Measurements from ENCODE around the gene USP49.

DNA sequence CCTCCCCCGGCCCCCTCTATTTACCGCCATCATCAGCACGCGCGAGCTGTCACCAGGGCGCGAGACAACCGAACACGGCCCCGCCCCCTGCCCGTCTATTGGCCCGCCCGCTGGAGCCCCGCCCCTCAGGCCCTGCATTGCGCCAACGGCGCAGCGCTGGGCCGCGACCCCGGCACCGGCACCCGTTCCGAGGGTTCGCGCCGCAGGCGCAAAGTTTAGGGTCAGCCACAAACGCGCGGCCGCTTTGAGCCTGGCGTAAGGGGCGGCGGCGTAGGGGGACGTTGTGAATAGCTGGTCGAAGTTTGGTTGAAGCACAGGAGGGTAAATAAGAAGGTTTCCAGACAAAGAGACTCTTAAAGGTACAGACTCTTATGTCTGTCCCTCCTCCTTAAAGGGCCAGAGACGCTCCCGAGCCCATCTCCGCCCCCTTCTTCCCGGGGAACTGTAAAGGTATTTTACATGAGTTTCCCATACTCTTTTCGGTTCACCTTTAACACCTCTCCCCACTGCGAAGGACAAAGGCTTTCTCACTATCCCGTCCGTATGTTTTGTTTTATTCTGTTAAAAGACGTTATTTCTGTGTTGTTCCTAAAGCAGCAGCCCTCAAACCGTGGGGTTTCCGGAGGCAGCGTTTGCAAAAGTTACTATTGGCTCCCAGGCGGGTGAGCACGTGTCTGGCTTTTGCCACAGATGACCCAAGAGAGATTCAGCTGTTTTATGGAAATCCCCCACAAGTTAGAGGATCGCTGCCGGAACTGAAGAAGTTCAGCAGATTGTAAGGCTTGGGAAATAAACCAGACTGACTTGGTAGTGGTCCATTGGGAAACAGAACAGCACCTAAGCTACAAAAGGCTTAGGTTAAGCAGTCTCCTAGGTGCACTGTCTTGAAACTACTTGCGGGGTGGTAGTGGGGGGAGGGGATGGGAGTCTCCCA, at the start of gene USP49:
- TF ChIP-seq, protein P1, sequence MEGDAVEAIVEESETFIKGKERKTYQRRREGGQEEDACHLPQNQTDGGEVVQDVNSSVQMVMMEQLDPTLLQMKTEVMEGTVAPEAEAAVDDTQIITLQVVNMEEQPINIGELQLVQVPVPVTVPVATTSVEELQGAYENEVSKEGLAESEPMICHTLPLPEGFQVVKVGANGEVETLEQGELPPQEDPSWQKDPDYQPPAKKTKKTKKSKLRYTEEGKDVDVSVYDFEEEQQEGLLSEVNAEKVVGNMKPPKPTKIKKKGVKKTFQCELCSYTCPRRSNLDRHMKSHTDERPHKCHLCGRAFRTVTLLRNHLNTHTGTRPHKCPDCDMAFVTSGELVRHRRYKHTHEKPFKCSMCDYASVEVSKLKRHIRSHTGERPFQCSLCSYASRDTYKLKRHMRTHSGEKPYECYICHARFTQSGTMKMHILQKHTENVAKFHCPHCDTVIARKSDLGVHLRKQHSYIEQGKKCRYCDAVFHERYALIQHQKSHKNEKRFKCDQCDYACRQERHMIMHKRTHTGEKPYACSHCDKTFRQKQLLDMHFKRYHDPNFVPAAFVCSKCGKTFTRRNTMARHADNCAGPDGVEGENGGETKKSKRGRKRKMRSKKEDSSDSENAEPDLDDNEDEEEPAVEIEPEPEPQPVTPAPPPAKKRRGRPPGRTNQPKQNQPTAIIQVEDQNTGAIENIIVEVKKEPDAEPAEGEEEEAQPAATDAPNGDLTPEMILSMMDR (IDR thresholded peaks at IDR 0.05) = no peak
- TF ChIP-seq POLR2A (IDR thresholded peaks at IDR 0.05) = no peak
